ENCODE measurements around the gene PDGFA. TPM values are rescaled to one million over a fixed set of nuclear protein-coding genes. Genes with fewer than 3 reads are reported as not detected.

Gene PDGFA
- total RNA-seq, 3 donors from 2014 or later: 10.1 to 31.3 (median 21.8) TPM

- Mint-ChIP-seq H3K9me3 (peaks cover 4% of the 10 kb centered on the region), H3K27me3 (ENCODE audit: low read depth) (no peaks in the 10 kb centered on the region), H3K4me1 (ENCODE audit: low read depth) (peaks cover 3% of the 10 kb centered on the region), H3K36me3 (ENCODE audit: insufficient read depth) (peaks cover 1% of the 10 kb centered on the region), H3K4me3 (no peak overlapping the region)
- ATAC-seq (no peak), DNase-seq (no peak)
Measured at GRCh38 chr7:544338-545221, 24.9 kb upstream of the PDGFA start.

GRCh38 chr7:543501-544337 is 24.1 kb upstream of the PDGFA start:
- Mint-ChIP-seq H3K9me3 (peaks cover 4% of the 10 kb centered on the region), H3K27me3 (ENCODE audit: low read depth) (no peaks in the 10 kb centered on the region), H3K36me3 (ENCODE audit: insufficient read depth) (no peaks in the 10 kb centered on the region), H3K4me3 (no peak overlapping the region), H3K4me1 (ENCODE audit: low read depth) (peaks cover 3% of the 10 kb centered on the region)
- ATAC-seq (no peak), DNase-seq (no peak)

GRCh38 chr7:542713-543500 is 23.3 kb upstream of the PDGFA start:
- ATAC-seq: peak in 1 of 2 donors; percentile 21
- no peak overlapping the region for H3K4me3 Mint-ChIP-seq
- no peaks in the 10 kb centered on the region for H3K36me3 Mint-ChIP-seq (ENCODE audit: insufficient read depth)
- no peak for DNase-seq
- H3K4me1 Mint-ChIP-seq (ENCODE audit: low read depth): peaks cover 3% of the 10 kb centered on the region
- no peaks in the 10 kb centered on the region for H3K27me3 Mint-ChIP-seq (ENCODE audit: low read depth)
- H3K9me3 Mint-ChIP-seq: peaks cover 4% of the 10 kb centered on the region

- no peaks in the 10 kb centered on the region for H3K36me3 Mint-ChIP-seq (ENCODE audit: insufficient read depth)
- ATAC-seq (no peak), DNase-seq (no peak)
- peaks cover 3% of the 10 kb centered on the region for H3K4me1 Mint-ChIP-seq (ENCODE audit: low read depth)
- no peak overlapping the region for H3K4me3 Mint-ChIP-seq
- peaks cover 4% of the 10 kb centered on the region for H3K9me3 Mint-ChIP-seq
- no peaks in the 10 kb centered on the region for H3K27me3 Mint-ChIP-seq (ENCODE audit: low read depth)
Measured at GRCh38 chr7:542131-542712, 22.6 kb upstream of the PDGFA start.

DNA sequence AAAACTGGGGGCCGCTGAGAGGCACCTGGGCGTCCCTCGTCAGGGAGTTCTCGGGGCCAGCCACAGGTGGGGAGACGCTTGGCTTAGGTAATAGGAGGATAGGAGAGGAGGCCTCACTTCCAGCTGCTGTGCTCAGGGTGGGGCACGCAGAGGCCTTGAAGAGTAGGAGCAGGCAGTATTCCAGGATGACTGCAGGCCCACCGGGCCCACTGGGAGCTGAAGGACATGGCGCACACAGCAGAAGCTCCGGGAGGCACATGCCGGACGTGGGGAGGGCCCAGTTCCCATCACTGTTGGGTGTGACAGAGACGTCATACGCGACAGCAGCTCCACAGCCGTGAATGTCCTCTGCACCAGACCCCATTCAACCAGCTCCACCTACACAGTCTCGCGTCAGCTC is 22.0 kb upstream of the PDGFA start:
- Mint-ChIP-seq H3K27me3 (ENCODE audit: low read depth) (no peaks in the 10 kb centered on the region), H3K4me1 (ENCODE audit: low read depth) (peaks cover 3% of the 10 kb centered on the region), H3K4me3 (no peak overlapping the region), H3K9me3 (peaks cover 4% of the 10 kb centered on the region), H3K36me3 (ENCODE audit: insufficient read depth) (no peaks in the 10 kb centered on the region)
- DNase-seq (no peak), ATAC-seq (no peak)

DNA sequence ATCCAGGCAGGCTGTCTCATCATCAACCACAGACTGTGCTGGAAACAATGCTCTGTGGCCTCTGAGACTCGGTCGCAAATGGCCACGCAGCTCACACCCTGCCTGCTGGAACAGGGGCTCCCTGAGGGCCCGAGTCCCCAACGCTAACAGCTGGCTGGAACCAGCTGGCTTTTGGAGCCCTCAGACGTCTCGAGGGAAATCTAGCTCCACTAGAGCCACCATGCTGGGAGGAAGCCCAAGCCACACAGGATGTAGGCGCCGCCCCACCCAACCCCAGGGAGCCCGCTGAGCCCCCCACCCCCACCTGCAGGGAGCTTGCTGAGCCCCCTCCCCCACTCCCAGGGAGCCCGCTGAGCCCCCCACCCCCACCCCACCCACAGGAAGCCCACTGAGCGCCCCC is 21.4 kb upstream of the PDGFA start:
- ATAC-seq (no peak), DNase-seq (no peak)
- no peaks in the 10 kb centered on the region for H3K27me3 Mint-ChIP-seq (ENCODE audit: low read depth)
- H3K36me3 Mint-ChIP-seq (ENCODE audit: insufficient read depth): no peaks in the 10 kb centered on the region
- peaks cover 4% of the 10 kb centered on the region for H3K9me3 Mint-ChIP-seq
- H3K4me3 Mint-ChIP-seq: no peak overlapping the region
- H3K4me1 Mint-ChIP-seq (ENCODE audit: low read depth): peaks cover 3% of the 10 kb centered on the region

DNA sequence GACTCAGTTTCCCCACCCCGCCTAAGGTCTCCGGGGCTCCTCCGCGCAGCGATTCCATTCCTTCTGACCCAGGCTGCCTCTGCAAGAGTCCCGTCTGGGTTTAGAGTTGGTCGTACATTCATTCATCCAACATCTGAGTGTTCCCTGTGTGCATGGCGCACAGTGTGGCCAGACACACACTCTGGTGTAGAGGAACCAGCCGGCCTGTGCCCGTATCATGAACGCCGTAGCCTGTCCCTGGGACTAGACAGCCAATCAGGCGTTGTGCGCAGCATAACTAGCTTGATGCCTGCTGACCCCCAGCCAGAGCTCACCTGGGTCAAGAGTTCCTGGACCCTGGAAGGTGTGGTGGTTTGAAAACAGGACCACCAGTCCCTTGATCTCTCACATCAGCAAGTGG is 20.9 kb upstream of the PDGFA start:
- Mint-ChIP-seq H3K27me3 (ENCODE audit: low read depth) (no peaks in the 10 kb centered on the region), H3K9me3 (peaks cover 4% of the 10 kb centered on the region), H3K4me3 (no peak overlapping the region), H3K36me3 (ENCODE audit: insufficient read depth) (no peaks in the 10 kb centered on the region), H3K4me1 (ENCODE audit: low read depth) (peaks cover 3% of the 10 kb centered on the region)
- DNase-seq: no peak
- no peak for ATAC-seq

DNA sequence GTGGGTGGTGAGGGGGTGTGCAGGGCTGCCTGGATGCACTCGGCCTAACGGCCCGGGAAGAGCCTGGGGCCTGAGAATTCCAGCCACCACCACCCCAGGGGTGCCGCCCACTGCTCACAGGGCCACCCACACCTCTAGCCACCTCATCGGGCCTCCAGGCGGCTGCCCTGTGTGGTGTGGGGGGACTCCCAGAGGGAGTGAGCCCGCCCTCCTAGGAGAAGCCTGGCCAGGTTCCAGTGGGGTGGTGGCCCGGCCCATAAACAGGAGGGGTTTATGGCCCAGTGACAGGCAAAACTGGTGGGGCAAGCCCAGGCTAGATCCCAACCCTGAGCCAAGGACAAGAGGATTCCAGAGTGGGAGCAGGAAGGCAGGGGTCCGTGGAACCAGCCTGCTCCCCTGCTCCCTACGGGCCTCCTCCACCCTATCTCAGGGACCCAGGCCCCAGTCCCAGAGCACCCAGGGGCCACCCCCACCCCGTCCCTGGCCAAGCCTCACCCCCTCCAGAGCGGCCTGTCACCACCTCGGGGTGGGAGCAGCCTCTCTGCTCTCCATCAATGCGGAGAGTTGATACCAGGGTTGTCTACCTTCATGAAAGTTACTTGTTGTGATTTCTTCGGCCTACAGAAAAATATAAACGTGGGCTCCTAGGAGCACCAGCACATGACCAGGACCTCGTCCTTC is 20.2 kb upstream of the PDGFA start:
- no peak for ATAC-seq
- Mint-ChIP-seq H3K36me3 (ENCODE audit: insufficient read depth) (no peaks in the 10 kb centered on the region), H3K27me3 (ENCODE audit: low read depth) (no peaks in the 10 kb centered on the region), H3K9me3 (no peaks in the 10 kb centered on the region), H3K4me3 (no peak overlapping the region), H3K4me1 (ENCODE audit: low read depth) (peaks cover 3% of the 10 kb centered on the region)
- DNase-seq: no peak

GRCh38 chr7:538764-539685 is 19.4 kb upstream of the PDGFA start:
- H3K4me1 Mint-ChIP-seq (ENCODE audit: low read depth): peaks cover 3% of the 10 kb centered on the region
- ATAC-seq (no peak), DNase-seq (no peak)
- no peaks in the 10 kb centered on the region for H3K36me3 Mint-ChIP-seq (ENCODE audit: insufficient read depth)
- no peak overlapping the region for H3K4me3 Mint-ChIP-seq
- H3K27me3 Mint-ChIP-seq (ENCODE audit: low read depth): no peaks in the 10 kb centered on the region
- no peaks in the 10 kb centered on the region for H3K9me3 Mint-ChIP-seq

DNA sequence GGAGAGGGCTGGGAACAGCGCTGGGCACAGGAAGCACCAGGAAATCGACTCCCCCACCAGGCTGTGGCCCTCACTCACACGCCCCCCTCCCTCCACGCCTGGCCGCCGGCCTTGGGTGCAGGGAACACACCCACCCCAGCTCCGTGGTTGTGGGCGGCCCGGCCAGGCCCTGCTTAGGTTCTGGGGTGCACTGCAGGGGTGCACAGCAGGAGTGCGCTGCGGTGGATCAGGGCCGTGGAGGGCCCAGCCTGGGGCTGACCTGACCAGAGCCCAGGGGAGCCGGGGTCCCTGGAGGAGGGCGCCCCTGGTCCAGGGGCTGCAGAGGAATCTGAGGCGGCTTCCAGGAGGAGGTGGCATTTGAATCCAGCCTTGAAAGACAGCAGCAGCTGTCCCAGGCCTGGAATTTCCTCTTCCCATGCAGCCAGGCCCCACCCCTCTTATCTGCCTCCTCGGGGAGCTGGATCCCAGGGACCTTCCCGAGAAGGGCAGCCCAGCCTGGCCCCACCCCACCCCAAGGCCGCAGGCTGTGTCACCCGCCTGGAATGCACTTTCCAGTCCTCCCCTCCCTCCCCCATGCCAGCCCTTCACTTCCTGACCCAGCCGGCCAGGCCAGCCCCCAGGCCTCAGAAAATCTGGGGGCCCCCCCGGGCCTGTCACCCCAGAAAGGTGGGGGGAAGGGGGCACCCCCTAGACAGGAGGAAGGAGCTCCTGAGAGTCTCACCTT is 18.4 kb upstream of the PDGFA start:
- ATAC-seq: no peak
- Mint-ChIP-seq H3K4me3 (no peak overlapping the region), H3K4me1 (ENCODE audit: low read depth) (peaks cover 3% of the 10 kb centered on the region), H3K36me3 (ENCODE audit: insufficient read depth) (no peaks in the 10 kb centered on the region), H3K27me3 (ENCODE audit: low read depth) (no peaks in the 10 kb centered on the region), H3K9me3 (no peaks in the 10 kb centered on the region)
- no peak for DNase-seq

- ATAC-seq: no peak
- no peaks in the 10 kb centered on the region for H3K27me3 Mint-ChIP-seq (ENCODE audit: low read depth)
Measured at GRCh38 chr7:536231-536630, 16.6 kb upstream of the PDGFA start.

DNA sequence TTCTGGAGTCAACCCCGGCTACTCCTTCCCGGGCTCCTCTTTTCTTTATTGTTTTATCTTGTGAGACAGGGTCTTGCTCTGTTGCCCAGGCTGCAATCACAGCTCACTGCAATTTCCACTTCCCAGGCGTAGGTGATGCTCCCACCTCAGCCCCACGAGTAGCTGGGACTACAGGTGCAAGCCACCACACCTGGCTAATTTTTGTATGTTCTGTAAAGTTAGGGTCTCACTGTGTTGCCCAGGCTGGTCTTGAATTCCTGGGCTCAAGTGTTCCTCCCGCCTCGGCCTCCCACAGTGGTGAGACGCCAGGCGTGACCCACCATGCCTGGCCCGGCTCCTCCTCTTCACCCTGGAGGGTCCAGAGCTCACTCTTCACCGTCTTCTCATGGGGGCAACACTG is 15.3 kb upstream of the PDGFA start:
- H3K27me3 Mint-ChIP-seq (ENCODE audit: low read depth): peaks cover 3% of the 10 kb centered on the region
- H3K4me3 Mint-ChIP-seq: no peak overlapping the region
- H3K36me3 Mint-ChIP-seq (ENCODE audit: insufficient read depth): no peaks in the 10 kb centered on the region
- ATAC-seq (no peak), DNase-seq (no peak)
- no peaks in the 10 kb centered on the region for H3K9me3 Mint-ChIP-seq
- peaks cover 7% of the 10 kb centered on the region for H3K4me1 Mint-ChIP-seq (ENCODE audit: low read depth)

More at GRCh38 chr7:536231-536630, 16.6 kb upstream of the PDGFA start:
- Mint-ChIP-seq H3K4me3 (no peak overlapping the region), H3K36me3 (ENCODE audit: insufficient read depth) (no peaks in the 10 kb centered on the region), H3K9me3 (no peaks in the 10 kb centered on the region), H3K4me1 (ENCODE audit: low read depth) (peaks cover 7% of the 10 kb centered on the region)
- DNase-seq: no peak

Measured in activated T-cell treated with anti-CD3 and anti-CD28 coated beads, Interleukin-2, amount 50 U/mL, for 4 hours (primary cell).